ENCODE results near the gene UFL1.
A peak's percentile ranks its signal among the peaks of the same experiment; 100 is the strongest.

The UFL1 gene

GRCh38 chr6:96537726-96538125 is 16.1 kb downstream of the UFL1 start:
- no peak overlapping the region for H3K9ac ChIP-seq (ENCODE audit: low read depth, low read length, poor library complexity, severe bottlenecking)

GRCh38 chr6:96542702-96543101 is 21.1 kb downstream of the UFL1 start:
- Histone ChIP-seq H3K36me3 (ENCODE audit: insufficient read depth, low read length) (peaks cover 69% of the 10 kb centered on the region), H2AFZ (ENCODE audit: low read length) (no peak overlapping the region), H3K9me3 (ENCODE audit: insufficient read depth, low read depth, low read length) (no peaks in the 10 kb centered on the region)

More at GRCh38 chr6:96537726-96538125, 16.1 kb downstream of the UFL1 start:
- no peaks in the 10 kb centered on the region for H3K27me3 ChIP-seq (ENCODE audit: insufficient read depth, low read length, poor library complexity, severe bottlenecking)
- H2AFZ ChIP-seq (ENCODE audit: low read length), result no peak overlapping the region
- H3K79me2 ChIP-seq (ENCODE audit: insufficient read depth, low read length), result no peaks in the 10 kb centered on the region
- H3K4me2 ChIP-seq (ENCODE audit: low read depth, low read length, poor library complexity, severe bottlenecking), result no peak overlapping the region
- no peaks in the 10 kb centered on the region for H3K4me1 ChIP-seq (ENCODE audit: insufficient read depth, low read length, poor library complexity, severe bottlenecking)
- no peaks in the 10 kb centered on the region for H3K9me3 ChIP-seq (ENCODE audit: insufficient read depth, low read depth, low read length)
- no peaks in the 10 kb centered on the region for H3K9me2 ChIP-seq (replicated peaks; ENCODE audit: low read depth, low read length)
- H3K4me3 ChIP-seq (ENCODE audit: low read length, poor library complexity, severe bottlenecking), result no peak overlapping the region
- peaks cover 41% of the 10 kb centered on the region for H3K36me3 ChIP-seq (ENCODE audit: insufficient read depth, low read length)
- H3F3A ChIP-seq (ENCODE audit: low read depth), result no peaks in the 10 kb centered on the region
- TF ChIP-seq CTCF (conservative IDR thresholded peaks at IDR 0.05; ENCODE audit: low read length), result no peak
- no peak for TF ChIP-seq EZH2phosphoT487 (IDR thresholded peaks at IDR 0.05; ENCODE audit: borderline replicate concordance)
- no peaks in the 10 kb centered on the region for H4K20me1 ChIP-seq (ENCODE audit: insufficient read depth, low read length, poor library complexity, severe bottlenecking)

GRCh38 chr6:96545882-96546281 is 24.3 kb downstream of the UFL1 start:
- H3K36me3 ChIP-seq (ENCODE audit: insufficient read depth, low read length), result peaks cover 63% of the 10 kb centered on the region
- no peak overlapping the region for H3K4me3 ChIP-seq (ENCODE audit: low read length, poor library complexity, severe bottlenecking)
- TF ChIP-seq EZH2phosphoT487 (IDR thresholded peaks at IDR 0.05; ENCODE audit: borderline replicate concordance), result no peak
- no peak for TF ChIP-seq CTCF (conservative IDR thresholded peaks at IDR 0.05; ENCODE audit: low read length)
- no peaks in the 10 kb centered on the region for H3K79me2 ChIP-seq (ENCODE audit: insufficient read depth, low read length)
- H4K20me1 ChIP-seq (ENCODE audit: insufficient read depth, low read length, poor library complexity, severe bottlenecking), result no peaks in the 10 kb centered on the region
- no peaks in the 10 kb centered on the region for H3F3A ChIP-seq (ENCODE audit: low read depth)
- H3K9ac ChIP-seq (ENCODE audit: low read depth, low read length, poor library complexity, severe bottlenecking), result no peak overlapping the region
- no peaks in the 10 kb centered on the region for H3K9me3 ChIP-seq (ENCODE audit: insufficient read depth, low read depth, low read length)
- no peaks in the 10 kb centered on the region for H3K9me2 ChIP-seq (replicated peaks; ENCODE audit: low read depth, low read length)
- no peak overlapping the region for H2AFZ ChIP-seq (ENCODE audit: low read length)
- H3K4me1 ChIP-seq (ENCODE audit: insufficient read depth, low read length, poor library complexity, severe bottlenecking), result no peaks in the 10 kb centered on the region
- H3K27me3 ChIP-seq (ENCODE audit: insufficient read depth, low read length, poor library complexity, severe bottlenecking), result no peaks in the 10 kb centered on the region
- H3K4me2 ChIP-seq (ENCODE audit: low read depth, low read length, poor library complexity, severe bottlenecking), result no peak overlapping the region

More at GRCh38 chr6:96542702-96543101, 21.1 kb downstream of the UFL1 start:
- Histone ChIP-seq H3K79me2 (ENCODE audit: insufficient read depth, low read length) (no peaks in the 10 kb centered on the region), H3K9me2 (replicated peaks; ENCODE audit: low read depth, low read length) (no peaks in the 10 kb centered on the region), H3K4me1 (ENCODE audit: insufficient read depth, low read length, poor library complexity, severe bottlenecking) (no peaks in the 10 kb centered on the region), H3K4me2 (ENCODE audit: low read depth, low read length, poor library complexity, severe bottlenecking) (no peak overlapping the region), H3K4me3 (ENCODE audit: low read length, poor library complexity, severe bottlenecking) (no peak overlapping the region), H3K9ac (ENCODE audit: low read depth, low read length, poor library complexity, severe bottlenecking) (no peak overlapping the region), H3K27me3 (ENCODE audit: insufficient read depth, low read length, poor library complexity, severe bottlenecking) (no peaks in the 10 kb centered on the region), H4K20me1 (ENCODE audit: insufficient read depth, low read length, poor library complexity, severe bottlenecking) (no peaks in the 10 kb centered on the region), H3F3A (ENCODE audit: low read depth) (no peaks in the 10 kb centered on the region)
- TF ChIP-seq CTCF (conservative IDR thresholded peaks at IDR 0.05; ENCODE audit: low read length), result peak; percentile 61
- no peak for TF ChIP-seq EZH2phosphoT487 (IDR thresholded peaks at IDR 0.05; ENCODE audit: borderline replicate concordance)
